Daoy (cell line): Measurements from ENCODE around the gene CHST1. TPM values are rescaled to one million over a fixed set of nuclear protein-coding genes. Genes with fewer than 3 reads are reported as not detected.

ENCODE experiments used
- DNase-seq: peaks from one replicate; pipeline ENCODE4 v3.0.0-alpha.2; 2015; ENCODE audit warnings: low read depth
- total RNA-seq: library from RNA; depleted of rRNA; stranded (reverse); fragments of >200 nt; shearing (Covaris generic); gene quantifications from 2 replicates; pipeline ENCODE4 v1.2.3, GENCODE V29; 2014; rRNA removed

Gene CHST1
- total RNA-seq, 1 experiment from 2014 or later: 0.74 TPM

- peak; percentile 7 for DNase-seq
Observed at GRCh38 chr11:45607995-45608394, 57.4 kb downstream of the CHST1 start.

GRCh38 chr11:45606514-45607281 is 58.7 kb downstream of the CHST1 start:
- no peak for DNase-seq

- DNase-seq: no peak
Observed at GRCh38 chr11:45605051-45605450, 60.4 kb downstream of the CHST1 start.

- no peak for DNase-seq
Observed at GRCh38 chr11:45603946-45604682, 61.3 kb downstream of the CHST1 start.

- DNase-seq: no peak
Observed at GRCh38 chr11:45599161-45599943, 66.1 kb downstream of the CHST1 start.

Other genes with a start within 250 kb of the CHST1 start
- 3.2 and 3.5 TPM in 2 replicates for gene SLC35C1, start 139.5 kb upstream of the CHST1 start, total RNA-seq
- gene CRY2, start 181.9 kb upstream of the CHST1 start, total RNA-seq: 5.3 and 14.7 TPM in 2 replicates
- gene MAPK8IP1, start 220.0 kb upstream of the CHST1 start, total RNA-seq: 6.6 and 8.5 TPM in 2 replicates
- gene FREY1, start 241.6 kb upstream of the CHST1 start, total RNA-seq: 0.23 and 0.39 TPM in 2 replicates